GM19467 (cell line): ENCODE results near the gene TMPRSS2.

ENCODE experiments used
- ATAC-seq: cut with Tn5 transposase; IDR thresholded peaks from one replicate; pipeline ENCODE4 v1.9.1; 2021; ENCODE audit warnings: mild to moderate bottlenecking, moderate library complexity; ENCODE audit not compliant: unreplicated experiment

Gene TMPRSS2

DNA sequence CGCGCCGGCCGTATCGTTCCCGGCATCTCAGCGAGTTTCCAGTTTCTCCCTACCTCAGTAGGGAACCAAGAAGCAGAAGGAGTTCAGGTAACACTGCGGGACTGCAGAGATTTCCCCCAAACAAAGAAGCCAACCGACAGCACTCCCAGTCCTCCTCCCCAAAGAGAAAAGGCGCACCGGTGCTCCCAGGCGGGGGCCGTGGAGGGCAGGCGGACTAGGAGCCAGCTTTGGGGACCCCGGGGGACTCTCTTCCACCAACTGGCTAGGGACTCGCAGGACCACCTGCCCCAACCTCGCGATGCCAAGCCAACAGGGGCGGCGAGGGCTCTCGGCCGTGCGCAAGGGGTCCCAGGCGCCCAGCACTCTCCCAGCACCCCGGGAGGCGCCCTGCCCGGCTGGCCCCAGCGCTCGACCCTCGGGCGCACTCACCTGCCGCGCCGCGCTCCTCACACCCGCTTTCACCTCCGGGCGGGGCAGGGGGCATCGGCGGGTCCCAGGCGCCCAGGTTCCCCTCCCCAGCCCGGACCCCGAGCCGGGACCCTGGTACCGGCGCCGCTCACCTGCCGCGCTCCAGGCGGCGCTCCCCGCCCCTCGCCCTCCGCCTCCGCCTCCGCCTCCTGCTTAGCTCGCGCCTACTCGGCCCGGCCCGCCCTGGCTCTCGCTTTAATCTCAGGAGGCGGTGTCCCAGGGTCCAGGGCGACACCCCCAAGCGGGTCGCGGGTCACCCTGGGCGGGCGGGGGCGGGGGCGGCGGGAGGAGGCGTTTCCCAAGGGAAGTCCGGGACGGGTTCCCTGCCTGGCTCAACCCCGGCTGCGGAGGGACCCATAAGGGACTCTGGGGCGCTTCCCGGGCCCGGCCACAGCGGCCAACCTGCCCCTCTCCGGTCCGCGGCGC, at the start of gene TMPRSS2:
TSS of gene TMPRSS2 (minus strand) at position 638 of the 894 bp plus-strand sequence. CDS start 10,025 bp downstream, outside the sequence.
- no peak for ATAC-seq

DNA sequence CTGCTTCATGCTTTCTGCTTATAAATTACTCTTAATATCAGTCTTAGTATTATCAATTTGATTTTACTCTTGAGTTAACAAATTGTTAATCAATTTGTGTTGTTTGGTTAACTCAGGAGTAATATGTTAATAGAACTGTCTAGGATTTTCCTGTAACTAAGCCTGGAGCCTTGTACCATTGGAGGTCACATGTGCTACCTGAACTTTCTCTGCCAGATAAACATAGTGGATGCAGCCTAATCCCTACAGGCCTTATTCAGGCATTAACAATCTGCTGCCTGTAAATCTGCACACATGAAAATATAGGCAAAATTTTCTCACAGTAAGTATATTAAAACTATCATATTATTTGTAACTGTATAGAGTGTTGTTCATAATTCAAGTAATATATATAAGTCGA, 47.1 kb upstream of the TMPRSS2 start:
- ATAC-seq = no peak

DNA sequence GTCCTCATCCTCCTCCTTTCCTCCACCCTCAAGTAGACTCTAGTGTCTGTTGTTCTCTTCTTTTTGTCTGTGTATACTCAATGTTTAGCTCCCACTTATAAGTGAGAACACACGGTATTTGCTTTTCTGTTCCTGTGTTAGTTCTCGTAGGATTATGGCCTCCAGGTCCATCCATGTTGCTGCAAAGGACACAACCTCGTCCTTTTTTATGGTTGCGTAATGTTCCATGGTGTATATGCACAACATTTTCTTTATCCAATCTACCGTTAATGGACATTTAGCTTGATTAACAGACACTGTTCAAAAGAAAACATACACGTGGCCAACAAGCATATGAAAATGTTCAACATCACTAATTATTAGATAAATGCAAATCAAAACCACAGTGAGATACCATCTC, 44.3 kb upstream of the TMPRSS2 start:
- ATAC-seq = no peak

DNA sequence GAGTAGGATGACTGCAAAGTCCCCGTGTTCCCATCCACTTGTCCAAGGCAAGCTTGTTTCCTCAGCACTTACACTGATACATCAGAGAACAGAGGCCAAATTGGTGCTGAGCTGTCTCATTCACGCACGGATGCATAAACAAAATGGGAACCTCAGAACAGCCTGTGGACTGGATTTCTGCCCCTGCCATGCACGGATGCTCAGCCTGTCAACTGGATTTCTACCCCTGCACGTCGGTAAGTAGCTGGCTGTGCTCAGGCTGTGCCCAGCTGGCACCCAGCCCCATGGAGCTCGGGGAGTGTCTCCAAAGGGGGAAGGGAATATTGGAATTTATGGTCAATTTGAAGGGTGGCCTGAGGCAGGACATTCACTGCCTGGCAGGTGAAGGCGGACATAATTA, 40.8 kb upstream of the TMPRSS2 start:
- ATAC-seq = no peak

DNA sequence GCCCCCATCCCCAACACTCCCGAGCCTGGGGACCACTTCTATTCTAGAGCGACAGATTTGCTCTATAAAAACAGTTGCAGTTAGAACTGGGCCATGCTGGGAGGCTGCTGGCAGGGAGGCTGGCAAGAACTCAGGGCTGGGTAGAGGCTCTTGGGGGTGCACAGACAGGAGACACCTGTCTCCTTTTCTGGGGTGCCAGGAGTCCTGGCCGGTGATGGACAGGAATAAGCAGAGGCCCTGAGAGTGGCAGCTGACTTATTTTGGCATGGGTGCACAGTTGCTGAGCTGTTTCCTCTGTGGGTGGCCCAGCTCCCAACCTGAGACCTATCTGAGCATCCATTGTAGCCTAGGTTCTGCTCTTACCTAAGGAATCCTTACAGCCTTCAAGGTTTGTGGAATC, 39.2 kb upstream of the TMPRSS2 start:
- no peak for ATAC-seq

DNA sequence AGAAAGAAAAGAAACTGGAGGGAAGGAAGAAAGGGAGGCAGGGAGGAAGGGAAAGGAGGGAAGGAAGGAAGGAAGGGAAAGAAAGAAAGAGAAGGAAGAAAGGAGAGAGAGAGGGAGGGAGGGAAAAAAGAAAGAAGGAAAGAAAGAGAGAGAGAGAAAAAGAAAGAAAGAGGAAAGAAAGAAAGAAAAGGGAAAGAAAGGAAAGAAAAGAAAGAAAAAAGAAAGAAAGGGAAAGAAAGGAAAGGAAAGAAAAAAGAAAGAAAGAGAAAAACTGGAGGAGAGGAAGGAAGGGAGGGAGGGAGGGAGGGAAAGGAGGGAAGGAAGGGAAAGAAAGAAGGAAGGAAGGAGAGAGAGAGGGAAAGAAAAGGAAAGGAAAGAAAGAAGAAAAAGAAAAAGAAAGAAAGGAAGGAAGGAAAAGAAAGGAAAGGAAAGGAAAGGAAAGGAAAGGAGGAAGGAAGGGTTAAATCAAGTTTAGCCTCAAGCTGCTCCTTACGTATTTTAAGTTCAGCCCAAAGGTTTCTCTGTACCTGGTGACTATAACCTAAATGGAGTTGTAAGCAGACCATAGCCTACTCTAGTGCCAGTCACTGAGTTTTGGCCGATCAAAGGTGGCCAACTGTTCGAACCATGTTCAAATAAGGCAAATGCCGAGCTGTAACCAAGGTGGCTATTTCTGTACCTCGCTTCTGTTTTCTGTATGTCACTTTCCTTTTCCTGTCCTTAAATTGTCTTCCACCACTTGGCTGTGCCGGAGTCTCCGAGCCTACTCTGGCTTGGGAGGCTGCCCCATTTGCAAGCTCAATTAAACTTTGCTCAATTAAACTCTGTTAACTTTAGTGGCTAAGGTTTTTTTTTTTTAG, 37.8 kb upstream of the TMPRSS2 start:
- ATAC-seq = no peak

DNA sequence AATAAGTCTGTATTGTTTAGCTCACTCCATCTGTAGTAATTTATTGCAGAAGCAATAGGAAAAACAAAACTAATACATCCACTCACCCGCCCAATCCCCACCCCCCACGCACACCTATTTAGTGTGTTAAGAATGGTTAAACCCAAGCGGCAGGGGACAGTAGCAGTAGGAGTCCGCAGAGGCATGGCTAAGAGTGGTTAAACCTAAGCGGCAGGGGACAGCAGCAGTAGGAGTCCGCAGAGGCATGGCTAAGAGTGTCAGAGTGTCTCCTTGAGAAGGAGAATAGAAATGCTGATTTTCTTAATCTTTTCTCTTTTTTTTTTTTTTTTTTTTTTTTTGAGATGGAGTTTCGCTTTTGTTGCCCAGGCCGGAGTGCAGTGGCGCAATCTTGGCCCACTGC, 34.8 kb upstream of the TMPRSS2 start:
- no peak for ATAC-seq

DNA sequence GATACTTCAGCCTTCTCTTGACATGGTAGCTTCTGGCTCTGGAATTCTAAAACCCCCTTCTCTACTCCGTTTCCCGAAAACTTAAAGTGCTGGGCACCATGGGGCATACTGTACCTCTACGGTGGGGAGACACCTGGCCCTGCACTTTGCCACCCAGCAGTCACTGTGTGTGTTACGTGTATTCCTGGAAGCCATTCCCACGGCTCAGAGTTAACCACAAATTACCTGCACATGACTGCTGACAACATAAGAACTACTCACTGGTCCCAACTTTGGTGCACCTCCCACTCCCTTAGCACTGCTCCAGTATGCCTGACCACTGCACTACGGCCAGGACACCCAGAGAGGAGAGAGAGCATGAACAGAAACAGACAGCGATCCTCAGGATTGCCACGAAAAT, 29.4 kb upstream of the TMPRSS2 start:
- ATAC-seq = no peak

GRCh38 chr21:41536827-41537103, 28.8 kb upstream of the TMPRSS2 start:
- no peak for ATAC-seq

- no peak for ATAC-seq
Observed at GRCh38 chr21:41536076-41536826, 28.3 kb upstream of the TMPRSS2 start.

- no peak for ATAC-seq
Observed at GRCh38 chr21:41530366-41530765, 22.4 kb upstream of the TMPRSS2 start.

DNA sequence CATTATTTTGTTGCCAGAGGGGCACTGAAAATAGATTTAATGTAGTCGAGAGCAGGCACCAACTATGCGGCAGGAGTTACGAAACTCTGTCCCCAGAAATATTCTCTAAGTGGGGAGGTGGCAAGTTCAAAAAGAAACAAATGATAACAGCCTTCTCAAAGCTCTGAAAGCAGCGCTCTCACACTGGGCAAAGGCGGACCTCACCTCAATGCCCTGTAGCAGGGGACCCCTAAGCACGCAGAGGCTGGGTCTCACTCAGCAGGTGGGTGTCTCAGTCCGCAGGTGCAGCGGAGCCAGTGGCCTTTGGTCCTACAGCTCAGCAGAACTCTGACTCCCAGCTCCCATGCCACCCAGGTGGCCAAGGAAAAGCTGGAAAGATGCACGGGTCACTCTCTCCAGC, 21.8 kb upstream of the TMPRSS2 start:
- no peak for ATAC-seq

- ATAC-seq = no peak
Observed at GRCh38 chr21:41526478-41527087, 18.6 kb upstream of the TMPRSS2 start.

- ATAC-seq = no peak
Observed at GRCh38 chr21:41523175-41523574, 15.2 kb upstream of the TMPRSS2 start.

GRCh38 chr21:41521489-41522027, 13.6 kb upstream of the TMPRSS2 start:
- no peak for ATAC-seq

DNA sequence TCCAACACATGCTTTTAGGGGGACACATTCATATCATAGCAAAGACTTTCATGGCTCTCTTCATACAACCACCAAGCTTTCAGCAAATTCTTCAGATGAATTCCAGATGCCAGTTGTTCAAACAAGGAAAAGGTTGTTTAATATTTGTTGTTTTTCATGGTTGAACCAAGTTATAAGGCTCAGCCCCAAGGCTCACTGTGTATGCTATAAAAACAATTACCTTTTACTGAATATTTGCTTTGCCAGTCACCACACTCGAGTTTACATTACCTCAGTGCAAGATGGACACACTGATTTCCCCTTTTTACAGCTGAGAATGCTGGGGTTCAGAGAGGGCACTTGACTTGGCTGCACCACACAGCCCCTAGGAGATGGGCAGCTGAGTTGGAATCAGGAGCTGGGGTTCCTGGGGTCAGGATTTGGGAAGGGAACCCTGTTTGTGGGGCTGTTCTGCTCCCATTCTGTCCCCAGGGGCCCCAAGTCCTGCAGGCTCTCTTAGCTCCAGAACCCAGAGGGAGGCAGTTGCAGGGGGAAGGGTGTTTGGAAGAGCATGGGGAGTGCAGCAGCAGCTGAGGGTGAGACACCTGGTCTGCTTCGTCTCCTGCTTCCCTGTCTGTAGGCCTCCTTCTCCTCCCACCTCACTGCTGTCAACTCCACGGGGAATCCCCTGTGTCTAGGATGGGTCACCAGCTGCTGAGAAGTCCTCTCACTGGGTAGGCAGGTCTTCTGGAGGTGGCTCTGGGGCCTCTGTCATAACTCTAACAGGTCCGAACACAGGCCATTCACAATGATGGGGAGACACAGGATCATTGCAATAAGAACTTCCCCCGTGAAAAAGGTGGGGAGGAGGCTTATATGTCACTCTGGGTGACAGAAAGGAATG, 12.8 kb upstream of the TMPRSS2 start:
- ATAC-seq = no peak

GRCh38 chr21:41519806-41520559, 12.0 kb upstream of the TMPRSS2 start:
- no peak for ATAC-seq

DNA sequence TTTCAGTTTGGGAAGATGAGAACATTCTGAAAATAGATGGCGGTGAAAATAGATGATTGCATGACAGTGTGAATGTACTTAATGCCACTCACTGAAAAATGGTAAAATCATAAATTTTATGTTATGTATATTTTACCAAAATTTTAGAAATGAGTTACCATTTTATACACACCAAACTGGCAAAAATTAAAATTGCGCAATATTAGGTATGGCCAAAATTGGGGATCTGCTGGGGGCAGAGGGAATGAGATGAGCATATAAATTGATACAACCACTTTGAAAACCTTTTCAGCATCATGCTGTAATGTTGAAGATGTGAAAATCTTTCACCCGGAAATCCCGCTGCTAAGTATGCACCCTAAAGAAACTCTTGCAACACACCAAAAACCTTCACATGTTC, 10.8 kb upstream of the TMPRSS2 start:
- no peak for ATAC-seq

- ATAC-seq = no peak
Observed at GRCh38 chr21:41511858-41512257, 3.9 kb upstream of the TMPRSS2 start.
